Left ventricle myocardium inferior (tissue), 1 donor: ENCODE results near the gene DNAJC3. TPM values are rescaled to one million over a fixed set of nuclear protein-coding genes. Genes with fewer than 3 reads are reported as not detected.

Experiments used
- DNase-seq: peaks from one replicate; pipeline ENCODE4 v3.0.0-alpha.2; 2020
- H3K27ac ChIP-seq: fragments of 200-600 bp; replicated peaks from 2 replicates; pipeline ENCODE4 v1.8.0; 2021
- H3K27me3 ChIP-seq: fragments of 200-600 bp; 2 replicates; pipeline ENCODE4 v1.8.0; 2021; ENCODE audit warnings: low read depth
- H3K36me3 ChIP-seq: fragments of 200-600 bp; 2 replicates; pipeline ENCODE4 v1.8.0; 2021
- H3K4me1 ChIP-seq: fragments of 200-600 bp; 2 replicates; pipeline ENCODE4 v1.8.0; 2021
- H3K4me3 ChIP-seq: fragments of 200-600 bp; 2 replicates; pipeline ENCODE4 v1.8.0; 2021; ENCODE audit warnings: mild to moderate bottlenecking, moderate library complexity
- H3K9me3 ChIP-seq: fragments of 200-600 bp; replicated peaks from 2 replicates; pipeline ENCODE4 v1.8.0; 2021
- intact Hi-C: fragments of 100-400 bp; cut with micrococcal nuclease; formaldehyde crosslinking; loops from one replicate; pipeline ENCODE4 v1.11.0; 2022
- total RNA-seq: library from RNA; stranded (reverse); fragmentation: NEBNext Ultra II Directional; extraction: Animal tissue kit (Norgen Biotek cat#: 25700); gene quantifications from one replicate; pipeline ENCODE4 v1.2.1, GENCODE V29; 2021
- TF ChIP-seq, protein P1 (sequence below): fragments of 200-600 bp; IDR thresholded peaks from 2 replicates; pipeline ENCODE4 v1.8.0; 2021; ENCODE audit warnings: antibody characterized with exemption, mild to moderate bottlenecking, borderline replicate concordance
- donor health status: DM: no; HTN: yes; CAD: no; lungs with severe emphysema.

The DNAJC3 gene
- total RNA-seq, 1 donor from 2014 or later = 31.5 TPM

DNA sequence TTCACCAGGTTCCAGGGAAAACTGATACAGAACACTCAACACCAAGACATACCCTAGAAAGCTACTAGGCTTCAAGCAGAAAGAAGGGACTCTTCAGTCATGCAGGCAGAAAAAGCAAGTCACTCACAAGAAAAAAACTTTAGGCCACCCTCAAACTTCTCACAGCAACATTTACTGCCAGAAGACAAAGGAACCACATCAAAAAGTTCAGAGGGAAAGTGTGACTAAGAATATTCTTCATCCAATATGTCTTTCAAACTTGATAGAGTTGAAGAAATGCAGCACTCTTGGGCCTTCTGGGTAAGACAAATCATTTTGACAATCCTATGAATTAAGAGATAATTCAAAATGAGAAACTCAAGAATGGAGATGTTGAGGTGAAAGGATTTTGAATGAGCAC, 40.1 kb upstream of the DNAJC3 start:
- H3K9me3 ChIP-seq = no peaks in the 10 kb centered on the region
- intact Hi-C loops = no loop called here

DNA sequence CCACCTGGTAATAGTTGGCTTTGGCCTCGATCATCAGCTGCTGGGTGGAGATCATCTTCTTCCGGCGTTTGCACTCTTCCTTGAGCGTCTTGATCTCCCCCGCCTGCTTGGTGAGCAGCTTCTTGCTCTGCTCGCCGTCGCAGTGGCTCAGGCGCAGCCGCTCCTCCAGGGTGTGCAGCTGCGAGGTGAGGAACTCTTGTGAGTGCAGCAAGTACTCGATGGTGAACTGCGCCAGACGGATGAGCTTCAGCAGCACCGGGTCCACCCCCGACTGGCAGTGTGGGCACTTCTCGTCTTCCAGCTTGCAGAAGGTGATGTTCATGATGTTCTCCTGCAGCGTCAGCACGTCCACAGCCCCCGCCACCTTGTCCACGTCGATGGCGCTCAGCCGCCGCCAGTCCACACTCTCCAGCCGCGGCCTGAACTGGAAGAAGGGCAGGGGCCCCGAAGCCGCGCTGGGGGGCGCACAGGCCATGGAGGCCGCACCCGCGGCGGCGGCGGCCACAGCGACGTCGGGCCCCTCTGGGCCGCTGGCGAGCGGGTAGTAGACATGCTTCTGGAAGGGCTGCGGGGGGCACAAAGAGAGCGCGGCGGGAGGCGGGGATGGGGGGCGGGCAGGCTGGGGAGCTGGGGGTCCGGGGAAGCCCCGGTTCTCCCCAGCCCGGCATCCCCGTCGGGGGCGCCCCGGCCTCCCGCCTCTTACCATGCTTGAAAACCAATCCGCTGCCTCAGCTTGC, 35.5 kb upstream of the DNAJC3 start:
- H3K27ac ChIP-seq = no peak overlapping the region
- no peak for DNase-seq
- TF ChIP-seq, protein P1, sequence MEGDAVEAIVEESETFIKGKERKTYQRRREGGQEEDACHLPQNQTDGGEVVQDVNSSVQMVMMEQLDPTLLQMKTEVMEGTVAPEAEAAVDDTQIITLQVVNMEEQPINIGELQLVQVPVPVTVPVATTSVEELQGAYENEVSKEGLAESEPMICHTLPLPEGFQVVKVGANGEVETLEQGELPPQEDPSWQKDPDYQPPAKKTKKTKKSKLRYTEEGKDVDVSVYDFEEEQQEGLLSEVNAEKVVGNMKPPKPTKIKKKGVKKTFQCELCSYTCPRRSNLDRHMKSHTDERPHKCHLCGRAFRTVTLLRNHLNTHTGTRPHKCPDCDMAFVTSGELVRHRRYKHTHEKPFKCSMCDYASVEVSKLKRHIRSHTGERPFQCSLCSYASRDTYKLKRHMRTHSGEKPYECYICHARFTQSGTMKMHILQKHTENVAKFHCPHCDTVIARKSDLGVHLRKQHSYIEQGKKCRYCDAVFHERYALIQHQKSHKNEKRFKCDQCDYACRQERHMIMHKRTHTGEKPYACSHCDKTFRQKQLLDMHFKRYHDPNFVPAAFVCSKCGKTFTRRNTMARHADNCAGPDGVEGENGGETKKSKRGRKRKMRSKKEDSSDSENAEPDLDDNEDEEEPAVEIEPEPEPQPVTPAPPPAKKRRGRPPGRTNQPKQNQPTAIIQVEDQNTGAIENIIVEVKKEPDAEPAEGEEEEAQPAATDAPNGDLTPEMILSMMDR = no peak
- H3K36me3 ChIP-seq = peaks cover 2% of the 10 kb centered on the region
- intact Hi-C loops = no loop called here
- peaks cover 40% of the 10 kb centered on the region for H3K4me1 ChIP-seq
- H3K27me3 ChIP-seq = peaks cover 55% of the 10 kb centered on the region
- H3K4me3 ChIP-seq = peak overlapping the region; percentile 78
- H3K9me3 ChIP-seq = no peaks in the 10 kb centered on the region

More for the DNA sequence above, 40.1 kb upstream of the DNAJC3 start:
- Histone ChIP-seq H3K4me3 (no peak overlapping the region), H3K27ac (no peak overlapping the region), H3K4me1 (peaks cover 8% of the 10 kb centered on the region), H3K27me3 (peaks cover 20% of the 10 kb centered on the region), H3K36me3 (peaks cover 15% of the 10 kb centered on the region)
- DNase-seq = no peak
- TF ChIP-seq, protein P1 = no peak

DNA sequence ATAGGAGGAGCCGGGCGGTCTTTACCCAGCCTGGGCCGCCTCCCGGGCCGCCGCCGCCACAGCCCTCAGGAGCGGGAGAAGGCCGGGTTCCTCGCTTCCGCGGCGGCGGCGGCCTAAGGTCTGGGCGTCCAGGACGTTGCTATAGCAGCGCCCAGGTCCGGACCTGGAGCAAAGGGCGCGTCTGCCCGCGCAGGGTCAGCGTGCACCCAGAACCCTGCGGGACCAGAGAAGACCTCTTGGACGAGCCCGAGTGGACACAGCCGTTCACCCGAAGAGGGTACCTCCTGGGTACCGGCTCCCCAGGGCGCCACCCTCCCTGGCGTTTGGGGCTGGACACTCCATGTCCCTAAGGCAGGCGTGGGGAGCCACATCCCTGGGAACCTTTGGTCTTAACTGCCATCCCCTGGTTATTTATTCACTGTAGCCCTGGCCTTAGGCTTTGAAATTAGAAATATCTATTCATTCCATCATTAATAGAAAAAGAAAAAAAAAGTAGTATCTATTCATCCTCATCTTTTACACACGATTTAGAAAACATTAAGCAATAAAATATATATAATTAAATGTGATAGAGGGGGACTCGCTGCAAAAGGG, 34.8 kb upstream of the DNAJC3 start:
- TF ChIP-seq, protein P1 = no peak
- intact Hi-C loops = no loop called here
- peak overlapping the region; percentile 23 for H3K27ac ChIP-seq
- H3K36me3 ChIP-seq = peaks cover 2% of the 10 kb centered on the region
- peak overlapping the region; percentile 78 for H3K4me3 ChIP-seq
- no peaks in the 10 kb centered on the region for H3K9me3 ChIP-seq
- DNase-seq = peak; percentile 41
- peaks cover 55% of the 10 kb centered on the region for H3K27me3 ChIP-seq
- H3K4me1 ChIP-seq = peaks cover 40% of the 10 kb centered on the region

DNA sequence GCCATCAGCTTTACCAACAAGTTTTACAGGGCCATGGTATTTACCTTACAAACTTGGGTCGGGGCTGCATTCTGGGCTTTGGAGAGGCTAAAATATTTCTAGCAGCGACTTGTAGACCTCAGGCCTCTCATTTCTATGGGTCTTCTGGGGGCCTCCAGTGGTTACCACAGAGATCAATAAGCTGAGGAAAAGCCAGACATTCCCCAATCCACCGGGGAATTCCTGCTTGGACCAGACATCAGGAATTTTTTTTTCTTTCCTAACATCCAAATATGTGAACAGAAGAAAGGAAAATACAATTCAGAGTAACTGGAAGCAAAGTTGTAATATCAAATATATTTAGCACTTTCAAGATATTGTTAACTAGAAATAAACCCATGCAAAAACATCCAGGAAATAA, 33.9 kb upstream of the DNAJC3 start:
- no peaks in the 10 kb centered on the region for H3K9me3 ChIP-seq
- no peak for DNase-seq
- intact Hi-C loops = no loop called here
- peak overlapping the region; percentile 78 for H3K4me3 ChIP-seq
- H3K27me3 ChIP-seq = peaks cover 55% of the 10 kb centered on the region
- peaks cover 40% of the 10 kb centered on the region for H3K4me1 ChIP-seq
- TF ChIP-seq, protein P1 = no peak
- H3K36me3 ChIP-seq = no peaks in the 10 kb centered on the region
- peak overlapping the region; percentile 76 for H3K27ac ChIP-seq

DNA sequence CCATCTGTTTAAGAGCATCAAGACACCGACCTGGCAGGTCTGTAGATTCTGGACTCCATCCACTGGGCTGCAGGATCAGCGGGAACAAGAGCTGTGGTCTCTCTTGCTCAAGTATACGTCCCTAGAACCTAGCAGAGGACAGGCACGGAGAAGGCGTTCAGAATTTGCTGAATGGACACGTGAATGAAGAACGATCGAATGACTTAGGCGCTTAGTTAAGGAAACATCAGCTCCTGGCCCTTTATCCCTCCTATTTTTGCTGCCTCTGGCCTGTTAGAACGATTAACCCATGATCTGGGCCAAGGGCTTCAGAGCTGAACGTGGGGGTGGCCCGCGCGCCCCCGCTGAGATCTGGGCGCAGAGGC, 33.4 kb upstream of the DNAJC3 start:
- DNase-seq = no peak
- intact Hi-C loops = no loop called here
- H3K27ac ChIP-seq = peak overlapping the region; percentile 76
- peak overlapping the region; percentile 78 for H3K4me3 ChIP-seq
- H3K9me3 ChIP-seq = no peaks in the 10 kb centered on the region
- TF ChIP-seq, protein P1 = no peak
- no peaks in the 10 kb centered on the region for H3K36me3 ChIP-seq
- peaks cover 54% of the 10 kb centered on the region for H3K27me3 ChIP-seq
- H3K4me1 ChIP-seq = peaks cover 40% of the 10 kb centered on the region
